Smooth muscle cell (in vitro differentiated cells): Measurements from ENCODE around the gene TCEAL1. TPM values are rescaled to one million over a fixed set of nuclear protein-coding genes. Genes with fewer than 3 reads are reported as not detected.

Source experiments
- DNase-seq: peaks from one replicate; lab custom pipeline; 2025; ENCODE audit not compliant: unreplicated experiment; lab: John Stamatoyannopoulos, UW
- H2AFZ ChIP-seq: fragments of 200-600 bp; sonication (generic); 2 replicates; pipeline ENCODE4 v1.6.0; 2016; ENCODE audit warnings: antibody characterized with exemption, low read depth, mild to moderate bottlenecking
- H3F3A ChIP-seq: fragments of 200-600 bp; sonication (generic); 2 replicates; pipeline ENCODE4 v1.6.0; 2017; ENCODE audit warnings: antibody characterized with exemption, low read depth
- H3K27ac ChIP-seq: fragments of 200-600 bp; sonication (generic); 2 replicates; pipeline ENCODE4 v1.5.1; 2016; ENCODE audit warnings: low read depth, mild to moderate bottlenecking
- H3K27me3 ChIP-seq: fragments of 200-600 bp; sonication (generic); 2 replicates; pipeline ENCODE4 v1.6.1; 2016; ENCODE audit warnings: low read depth, mild to moderate bottlenecking
- H3K36me3 ChIP-seq: fragments of 200-600 bp; sonication (generic); 2 replicates; pipeline ENCODE4 v1.5.1; 2016; ENCODE audit warnings: low read depth
- H3K4me1 ChIP-seq: fragments of 200-600 bp; sonication (generic); 2 replicates; pipeline ENCODE4 v1.5.1; 2016; ENCODE audit warnings: low read depth
- H3K4me2 ChIP-seq: fragments of 200-600 bp; sonication (generic); 2 replicates; pipeline ENCODE4 v1.6.0; 2016; ENCODE audit warnings: mild to moderate bottlenecking
- H3K4me3 ChIP-seq: fragments of 200-600 bp; sonication (generic); 2 replicates; pipeline ENCODE4 v1.5.1; 2016; ENCODE audit warnings: mild to moderate bottlenecking
- H3K79me2 ChIP-seq: fragments of 200-600 bp; sonication (generic); 2 replicates; pipeline ENCODE4 v1.6.0; 2016; ENCODE audit warnings: low read depth, mild to moderate bottlenecking
- H3K9ac ChIP-seq: fragments of 200-600 bp; sonication (generic); 2 replicates; pipeline ENCODE4 v1.6.0; 2016; ENCODE audit warnings: low read depth
- H3K9me3 ChIP-seq: fragments of 200-600 bp; sonication (generic); replicated peaks from 2 replicates; pipeline ENCODE4 v1.5.1; 2016; ENCODE audit warnings: low read depth
- H4K20me1 ChIP-seq: fragments of 200-600 bp; sonication (generic); 2 replicates; pipeline ENCODE4 v1.6.0; 2016; ENCODE audit warnings: low read depth
- CTCF ChIP-seq: fragments of 200-600 bp; sonication (generic); IDR thresholded peaks from 2 replicates; pipeline ENCODE4 v1.5.1; 2017; ENCODE audit warnings: borderline replicate concordance, mild to moderate bottlenecking, antibody characterized with exemption; ENCODE audit not compliant: insufficient read depth, poor library complexity, severe bottlenecking
- WGBS: methylation state at CpG from one replicate; pipeline ENCODE4 v1.1.7; 2016; ENCODE audit warnings: low lambda C conversion rate; 5-methylcytosine and 5-hydroxymethylcytosine counted together
- polyA plus RNA-seq: library from polyadenylated mRNA; unstranded; fragments of >200 nt; fragmentation: Nextera tagmentation; extraction: Ambion mirVana; gene quantifications from 2 replicates; pipeline ENCODE4 v1.2.1, GENCODE V29; 2016
- total RNA-seq: library from RNA; depleted of rRNA; stranded (reverse); fragments of >200 nt; gene quantifications from 2 replicates; pipeline ENCODE4 v1.2.3, GENCODE V29; 2014

The TCEAL1 gene
- total and polyA plus RNA-seq, 2 experiments from 2014 or later, result 16.7 to 22.1 TPM

DNA sequence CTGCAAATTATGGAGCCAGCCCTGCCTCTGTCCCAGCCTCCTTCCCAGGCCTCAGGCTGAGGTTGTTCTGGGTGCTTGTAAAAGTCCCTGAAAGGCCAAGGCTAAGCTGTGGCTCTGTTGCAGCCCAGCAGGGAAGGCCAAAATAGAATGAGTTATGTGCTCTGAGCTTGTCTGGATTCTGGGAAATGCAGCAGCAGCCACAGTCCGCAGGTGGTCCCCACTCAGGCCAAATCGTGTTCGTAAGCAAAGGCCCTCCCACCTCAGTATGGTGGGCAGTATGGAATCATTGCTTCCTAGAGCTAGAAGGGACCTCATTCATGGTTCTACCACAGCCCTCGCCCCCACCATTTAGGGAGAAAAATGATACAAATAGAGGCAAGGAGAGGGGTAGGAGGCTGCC is 4.7 kb upstream of the TCEAL1 start:
- H3K9ac ChIP-seq, result no peak overlapping the region
- peaks cover 10% of the 10 kb centered on the region for H3F3A ChIP-seq
- no peaks in the 10 kb centered on the region for H3K36me3 ChIP-seq
- peak overlapping the region; percentile 57 for H3K27ac ChIP-seq
- H2AFZ ChIP-seq, result no peak overlapping the region
- no peak overlapping the region for H3K4me2 ChIP-seq
- no peak for TF ChIP-seq CTCF
- no peaks in the 10 kb centered on the region for H3K27me3 ChIP-seq
- 65% methylated on average over 4 of the region's 4 CpGs for WGBS
- peaks cover 10% of the 10 kb centered on the region for H3K4me1 ChIP-seq
- DNase-seq, result no peak
- H3K4me3 ChIP-seq, result no peak overlapping the region
- peaks cover 50% of the 10 kb centered on the region for H3K79me2 ChIP-seq
- no peaks in the 10 kb centered on the region for H4K20me1 ChIP-seq
- H3K9me3 ChIP-seq, result no peaks in the 10 kb centered on the region

DNA sequence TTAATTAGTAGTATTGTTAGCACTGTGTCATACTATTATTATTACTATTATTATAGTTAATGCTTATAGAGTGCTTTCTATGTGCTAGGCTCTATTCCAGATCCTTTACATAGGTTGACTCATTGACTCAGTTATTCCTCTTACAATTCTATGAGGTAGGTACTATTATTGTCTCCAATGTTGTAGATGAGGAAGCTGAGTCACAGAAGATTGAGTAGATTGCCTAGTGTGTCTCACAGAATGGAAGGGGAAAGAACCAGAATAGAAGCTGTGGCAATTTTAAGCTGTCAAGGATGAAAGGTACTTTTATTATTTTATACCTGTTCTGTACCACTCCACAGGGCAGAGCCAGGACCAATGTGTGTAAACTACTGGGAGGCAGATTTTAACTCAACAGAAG is 1.9 kb upstream of the TCEAL1 start:
- H3K79me2 ChIP-seq, result peaks cover 37% of the 10 kb centered on the region
- no peak overlapping the region for H3K4me3 ChIP-seq
- H3K4me1 ChIP-seq, result peaks cover 18% of the 10 kb centered on the region
- H3F3A ChIP-seq, result peaks cover 12% of the 10 kb centered on the region
- H3K36me3 ChIP-seq, result no peaks in the 10 kb centered on the region
- no peaks in the 10 kb centered on the region for H3K9me3 ChIP-seq
- H3K27me3 ChIP-seq, result no peaks in the 10 kb centered on the region
- no peak for DNase-seq
- H2AFZ ChIP-seq, result no peak overlapping the region
- H3K27ac ChIP-seq, result no peak overlapping the region
- H3K9ac ChIP-seq, result no peak overlapping the region
- no peak overlapping the region for H3K4me2 ChIP-seq
- no peaks in the 10 kb centered on the region for H4K20me1 ChIP-seq
- TF ChIP-seq CTCF, result no peak

DNA sequence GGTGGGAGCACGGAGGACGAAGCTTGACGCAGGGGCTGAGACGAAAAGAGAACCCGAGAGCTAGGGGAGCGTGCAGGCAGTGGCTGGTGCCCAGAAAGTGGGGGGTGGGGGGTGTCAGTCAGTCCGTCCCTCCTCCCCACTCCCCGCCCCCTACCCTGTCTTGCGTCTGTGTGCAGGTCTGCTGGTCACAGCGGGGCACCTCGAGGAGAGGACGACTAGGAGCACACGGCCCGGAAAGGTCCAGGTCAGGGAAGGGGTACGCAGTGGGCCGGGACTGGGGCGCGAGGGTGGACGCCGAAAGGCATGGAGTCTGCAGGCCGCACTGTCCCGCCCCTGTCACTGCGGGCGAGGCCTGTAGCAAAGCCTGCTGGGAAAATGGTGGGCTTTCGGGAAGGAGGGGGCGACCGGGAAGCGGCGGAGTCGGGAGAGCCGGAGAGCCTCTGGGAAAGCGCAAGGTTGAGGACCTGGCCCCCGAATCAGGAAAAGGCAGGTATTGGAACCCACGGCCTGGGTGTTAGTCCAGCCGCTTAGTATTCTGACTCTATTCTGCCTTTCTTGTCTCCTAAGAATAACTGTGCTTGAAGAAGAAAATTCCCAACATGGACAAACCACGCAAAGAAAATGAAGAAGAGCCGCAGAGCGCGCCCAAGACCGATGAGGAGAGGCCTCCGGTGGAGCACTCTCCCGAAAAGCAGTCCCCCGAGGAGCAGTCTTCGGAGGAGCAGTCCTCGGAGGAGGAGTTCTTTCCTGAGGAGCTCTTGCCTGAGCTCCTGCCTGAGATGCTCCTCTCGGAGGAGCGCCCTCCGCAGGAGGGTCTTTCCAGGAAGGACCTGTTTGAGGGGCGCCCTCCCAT is 769 bp downstream of the TCEAL1 start:
- H3F3A ChIP-seq, result peaks cover 12% of the 10 kb centered on the region
- peak; percentile 41 for TF ChIP-seq CTCF
- DNase-seq, result peak; percentile 40
- H3K4me3 ChIP-seq, result peak overlapping the region; percentile 97
- peaks cover 27% of the 10 kb centered on the region for H3K79me2 ChIP-seq
- 4% methylated on average over 36 of the region's 49 CpGs for WGBS
- H4K20me1 ChIP-seq, result no peaks in the 10 kb centered on the region
- H3K4me1 ChIP-seq, result peaks cover 15% of the 10 kb centered on the region
- peak overlapping the region; percentile 71 for H3K9ac ChIP-seq
- peak overlapping the region; percentile 73 for H3K27ac ChIP-seq
- H3K27me3 ChIP-seq, result no peaks in the 10 kb centered on the region
- peak overlapping the region; percentile 99 for H2AFZ ChIP-seq
- no peaks in the 10 kb centered on the region for H3K36me3 ChIP-seq
- H3K4me2 ChIP-seq, result peak overlapping the region; percentile 99
- no peaks in the 10 kb centered on the region for H3K9me3 ChIP-seq

GRCh38 chrX:103630171-103630511 is 1.4 kb downstream of the TCEAL1 start:
- Histone ChIP-seq H3K79me2 (peaks cover 27% of the 10 kb centered on the region), H2AFZ (peak overlapping the region; percentile 99), H3K27me3 (no peaks in the 10 kb centered on the region), H3K4me2 (peak overlapping the region; percentile 99), H3F3A (peaks cover 12% of the 10 kb centered on the region), H3K4me1 (peaks cover 15% of the 10 kb centered on the region), H3K9ac (peak overlapping the region; percentile 71), H3K36me3 (no peaks in the 10 kb centered on the region), H3K9me3 (no peaks in the 10 kb centered on the region), H4K20me1 (no peaks in the 10 kb centered on the region), H3K4me3 (peak overlapping the region; percentile 97), H3K27ac (peak overlapping the region; percentile 73)
- no peak for TF ChIP-seq CTCF
- DNase-seq, result no peak
- 33% methylated on average over 6 of the region's 6 CpGs for WGBS
